ENCODE data around the gene FANCC.

DNA sequence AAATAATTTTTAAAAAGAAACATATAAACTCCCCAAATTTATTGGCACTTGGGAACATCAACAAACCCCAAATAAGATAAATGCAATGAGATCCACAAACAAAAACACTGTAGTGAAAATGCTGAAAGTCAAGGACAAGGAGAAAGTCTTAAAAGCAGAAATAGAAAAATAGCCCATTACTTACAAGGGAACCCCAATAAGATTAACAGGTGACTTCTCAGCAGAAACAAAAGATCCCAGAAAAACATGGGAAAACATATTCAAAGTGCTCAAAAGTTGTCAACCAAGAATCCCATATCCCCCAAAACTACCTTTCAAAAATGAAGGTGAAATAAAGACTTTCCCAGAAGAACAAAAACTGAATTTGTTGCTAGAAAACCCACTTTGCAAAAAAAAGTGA, 40.0 kb downstream of the FANCC start:
- TF ChIP-seq, protein P1, sequence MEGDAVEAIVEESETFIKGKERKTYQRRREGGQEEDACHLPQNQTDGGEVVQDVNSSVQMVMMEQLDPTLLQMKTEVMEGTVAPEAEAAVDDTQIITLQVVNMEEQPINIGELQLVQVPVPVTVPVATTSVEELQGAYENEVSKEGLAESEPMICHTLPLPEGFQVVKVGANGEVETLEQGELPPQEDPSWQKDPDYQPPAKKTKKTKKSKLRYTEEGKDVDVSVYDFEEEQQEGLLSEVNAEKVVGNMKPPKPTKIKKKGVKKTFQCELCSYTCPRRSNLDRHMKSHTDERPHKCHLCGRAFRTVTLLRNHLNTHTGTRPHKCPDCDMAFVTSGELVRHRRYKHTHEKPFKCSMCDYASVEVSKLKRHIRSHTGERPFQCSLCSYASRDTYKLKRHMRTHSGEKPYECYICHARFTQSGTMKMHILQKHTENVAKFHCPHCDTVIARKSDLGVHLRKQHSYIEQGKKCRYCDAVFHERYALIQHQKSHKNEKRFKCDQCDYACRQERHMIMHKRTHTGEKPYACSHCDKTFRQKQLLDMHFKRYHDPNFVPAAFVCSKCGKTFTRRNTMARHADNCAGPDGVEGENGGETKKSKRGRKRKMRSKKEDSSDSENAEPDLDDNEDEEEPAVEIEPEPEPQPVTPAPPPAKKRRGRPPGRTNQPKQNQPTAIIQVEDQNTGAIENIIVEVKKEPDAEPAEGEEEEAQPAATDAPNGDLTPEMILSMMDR (IDR thresholded peaks at IDR 0.05) = no peak
- no peak for TF ChIP-seq POLR2A (IDR thresholded peaks at IDR 0.05)
